ENCODE data around the gene CASZ1. TPM values are rescaled to one million over a fixed set of nuclear protein-coding genes. Genes with fewer than 3 reads are reported as not detected.

The CASZ1 gene, protein sequence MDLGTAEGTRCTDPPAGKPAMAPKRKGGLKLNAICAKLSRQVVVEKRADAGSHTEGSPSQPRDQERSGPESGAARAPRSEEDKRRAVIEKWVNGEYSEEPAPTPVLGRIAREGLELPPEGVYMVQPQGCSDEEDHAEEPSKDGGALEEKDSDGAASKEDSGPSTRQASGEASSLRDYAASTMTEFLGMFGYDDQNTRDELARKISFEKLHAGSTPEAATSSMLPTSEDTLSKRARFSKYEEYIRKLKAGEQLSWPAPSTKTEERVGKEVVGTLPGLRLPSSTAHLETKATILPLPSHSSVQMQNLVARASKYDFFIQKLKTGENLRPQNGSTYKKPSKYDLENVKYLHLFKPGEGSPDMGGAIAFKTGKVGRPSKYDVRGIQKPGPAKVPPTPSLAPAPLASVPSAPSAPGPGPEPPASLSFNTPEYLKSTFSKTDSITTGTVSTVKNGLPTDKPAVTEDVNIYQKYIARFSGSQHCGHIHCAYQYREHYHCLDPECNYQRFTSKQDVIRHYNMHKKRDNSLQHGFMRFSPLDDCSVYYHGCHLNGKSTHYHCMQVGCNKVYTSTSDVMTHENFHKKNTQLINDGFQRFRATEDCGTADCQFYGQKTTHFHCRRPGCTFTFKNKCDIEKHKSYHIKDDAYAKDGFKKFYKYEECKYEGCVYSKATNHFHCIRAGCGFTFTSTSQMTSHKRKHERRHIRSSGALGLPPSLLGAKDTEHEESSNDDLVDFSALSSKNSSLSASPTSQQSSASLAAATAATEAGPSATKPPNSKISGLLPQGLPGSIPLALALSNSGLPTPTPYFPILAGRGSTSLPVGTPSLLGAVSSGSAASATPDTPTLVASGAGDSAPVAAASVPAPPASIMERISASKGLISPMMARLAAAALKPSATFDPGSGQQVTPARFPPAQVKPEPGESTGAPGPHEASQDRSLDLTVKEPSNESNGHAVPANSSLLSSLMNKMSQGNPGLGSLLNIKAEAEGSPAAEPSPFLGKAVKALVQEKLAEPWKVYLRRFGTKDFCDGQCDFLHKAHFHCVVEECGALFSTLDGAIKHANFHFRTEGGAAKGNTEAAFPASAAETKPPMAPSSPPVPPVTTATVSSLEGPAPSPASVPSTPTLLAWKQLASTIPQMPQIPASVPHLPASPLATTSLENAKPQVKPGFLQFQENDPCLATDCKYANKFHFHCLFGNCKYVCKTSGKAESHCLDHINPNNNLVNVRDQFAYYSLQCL (N-terminal part only)
- 14.4 and 21.3 TPM in 2 replicates for total RNA-seq

DNA sequence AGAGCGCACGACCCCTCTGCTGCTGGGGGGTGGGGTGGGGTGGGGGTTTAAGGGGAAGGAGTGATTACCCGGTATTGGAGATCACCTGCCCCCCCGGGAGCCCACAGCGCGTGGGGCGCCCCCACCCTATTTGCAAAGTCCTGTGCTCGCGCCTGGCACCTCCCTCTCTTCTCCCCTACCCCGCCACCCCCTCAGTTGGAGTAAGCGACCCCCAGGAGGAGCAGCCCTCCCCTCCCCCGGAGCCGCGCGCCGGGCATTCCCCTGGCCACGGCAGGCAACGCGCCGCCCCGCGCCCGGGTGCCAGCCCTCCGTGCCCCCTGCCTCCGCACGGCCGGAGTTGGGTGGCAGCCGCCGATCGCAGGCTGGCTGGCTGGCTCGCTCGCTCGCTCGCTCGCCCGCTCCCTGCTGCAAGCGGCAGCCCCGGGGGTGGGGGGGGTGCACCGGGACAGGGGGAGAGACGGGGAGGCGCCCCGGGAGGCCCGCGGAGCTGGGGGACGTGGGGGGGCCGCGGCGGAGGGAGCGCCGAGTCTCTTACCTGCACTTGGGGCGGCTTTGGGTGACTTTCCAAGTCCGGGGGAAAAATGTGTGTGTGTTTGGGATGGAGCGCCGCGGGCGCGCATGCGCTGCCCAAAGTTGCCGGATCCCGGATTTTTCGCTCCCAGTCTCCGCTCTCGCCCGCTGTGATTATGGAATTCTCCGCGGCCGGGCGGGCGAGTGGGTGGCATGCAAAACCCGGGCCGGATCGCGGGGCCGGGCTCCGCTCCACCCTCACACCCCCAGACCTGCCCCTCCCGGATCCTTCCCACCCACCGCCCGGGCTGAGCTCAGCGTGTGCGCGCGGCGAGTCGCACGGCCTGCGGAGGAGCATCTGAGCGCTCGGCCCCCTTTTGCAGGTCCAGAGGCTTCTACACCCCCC is at the start of gene CASZ1:
CASZ1 (minus strand) TSS at position 618 of the 916 bp plus-strand sequence. CDS start 102,757 bp downstream, outside the sequence.

Other genes with a start within 250 kb of the CASZ1 start
- 147 and 150 TPM in 2 replicates for gene TARDBP, start 216.0 kb upstream of the CASZ1 start, total RNA-seq

Measured in nasal cavity respiratory epithelium epithelial cell of viscerocranial mucosa (primary cell).